HepG2 (cell line): Measurements from ENCODE around the gene FNDC10. TPM values are rescaled to one million over a fixed set of nuclear protein-coding genes. Genes with fewer than 3 reads are reported as not detected.

ENCODE experiments used
- ATAC-seq: fragments of 200-7000 bp; cut with Tn5 transposase; 3 replicates; pipeline ENCODE4 v1.9.1; 2020; ENCODE audit warnings: mild to moderate bottlenecking, moderate library complexity
- BruUV-seq: library from RNA; stranded (reverse); fragments of 400-500 nt; replicated peaks from 2 replicates; lab custom pipeline; 2021; lab: Mats Ljungman, UMichigan
- CTCF ChIA-PET: fragments of 300-600 bp; formaldehyde crosslinking; extraction: SDS; loops from one replicate; lab custom pipeline; 2021; ENCODE audit warnings: low total read pairs, inconsistent platforms, low intra/inter-chr PET ratio; lab: Yijun Ruan, JAX
- POLR2A ChIA-PET: fragments of 350-600 bp; sonication (Branson Sonifier 250); formaldehyde crosslinking; loops from one replicate; lab custom pipeline; 2020; ENCODE audit warnings: antibody characterized with exemption, inconsistent platforms; lab: Yijun Ruan, JAX
- DNase-seq: peaks from one replicate; pipeline ENCODE4 v3.0.0-alpha.2; 2015; ENCODE audit warnings: low spot score
- FAIRE-seq: peaks from 3 replicates; lab custom pipeline; 2011; peaks lifted over from hg19 to GRCh38; lab: Jason Lieb, UNC
- H2AFZ ChIP-seq: one replicate; pipeline ENCODE4 v1.6.1; 2011; ENCODE audit warnings: low read length, inconsistent platforms
- H3K27ac ChIP-seq: fragments of 300-600 bp; 3 replicates; pipeline ENCODE4 v1.8.0; 2011; ENCODE audit warnings: mixed run types, mild to moderate bottlenecking, mixed read lengths, low read length, inconsistent platforms; ENCODE audit not compliant: insufficient read depth; ENCODE audit errors: extremely low read length
- H3K27me3 ChIP-seq, 2 experiments: fragments of 200-600 bp in 1 of 2; 2 replicates in 1 of 2; 3 replicates in 1 of 2; pipeline versions ENCODE4 v1.6.0 to v1.8.0; 2011; ENCODE audit warnings: low read length in 2 of 2, mild to moderate bottlenecking in 2 of 2, moderate library complexity in 2 of 2, inconsistent platforms in 1 of 2; ENCODE audit not compliant: insufficient read depth in 2 of 2, control insufficient read depth in 1 of 2
- H3K36me3 ChIP-seq, 2 experiments: fragments of 200-600 bp in 1 of 2; replicated peaks in 1 of 2; 2 replicates in 1 of 2; 3 replicates in 1 of 2; pipeline versions ENCODE4 v1.5.1 to v1.8.0; 2011; ENCODE audit warnings: low read length in 2 of 2, inconsistent platforms in 1 of 2; ENCODE audit not compliant: insufficient read depth in 2 of 2, control insufficient read depth in 1 of 2
- H3K4me1 ChIP-seq: 2 replicates; pipeline ENCODE4 v1.5.1; 2012; ENCODE audit warnings: low read length, inconsistent platforms; ENCODE audit not compliant: insufficient read depth
- H3K4me2 ChIP-seq: 2 replicates; pipeline ENCODE4 v1.6.0; 2011; ENCODE audit warnings: low read depth, low read length, inconsistent platforms
- H3K4me3 ChIP-seq, 3 experiments: fragments of 200-600 bp in 1 of 3; sonication (generic), shearing (Covaris generic) in 1 of 3; replicated peaks in 1 of 3; 2 replicates each; pipeline ENCODE4 v1.5.1; 2011 to 2016; ENCODE audit warnings: low read length in 3 of 3, inconsistent platforms in 2 of 3, low read depth in 2 of 3, mild to moderate bottlenecking in 2 of 3, control low read depth in 1 of 3, mixed read lengths in 1 of 3; ENCODE audit not compliant: insufficient read depth in 1 of 3
- H3K79me2 ChIP-seq: one replicate; pipeline ENCODE4 v1.6.1; 2011; ENCODE audit warnings: low read length, inconsistent platforms; ENCODE audit not compliant: insufficient read depth
- H3K9ac ChIP-seq: 2 replicates; pipeline ENCODE4 v1.6.0; 2011; ENCODE audit warnings: mild to moderate bottlenecking, low read depth, low read length, inconsistent platforms; ENCODE audit not compliant: insufficient read depth
- H3K9me3 ChIP-seq: 2 replicates; pipeline ENCODE4 v1.5.1; 2012; ENCODE audit warnings: mild to moderate bottlenecking, low read length
- H4K20me1 ChIP-seq: 2 replicates; pipeline ENCODE4 v1.6.0; 2011; ENCODE audit warnings: inconsistent platforms, mild to moderate bottlenecking, low read length, moderate library complexity; ENCODE audit not compliant: insufficient read depth
- CREM ChIP-seq, 2 experiments: sonication (generic) in 1 of 2; formaldehyde crosslinking in 1 of 2; IDR thresholded peaks; 2 replicates each; pipeline versions ENCODE4 v1.4.0 to v1.6.1; 2016 to 2020; ENCODE audit warnings: antibody characterized with exemption in 1 of 2, mild to moderate bottlenecking in 1 of 2, missing genetic modification reagents in 1 of 2
- HNRNPUL1 ChIP-seq: fragments of 200-400 bp; formaldehyde crosslinking; IDR thresholded peaks from 2 replicates; pipeline ENCODE4 v1.6.1; 2017; ENCODE audit warnings: low read depth, mild to moderate bottlenecking, low read length, moderate library complexity
- NFKB2 ChIP-seq: sonication (generic); formaldehyde crosslinking; IDR thresholded peaks from 2 replicates; pipeline ENCODE4 v1.4.0; 2020; ENCODE audit warnings: missing genetic modification reagents, borderline replicate concordance
- POLR2G ChIP-seq: fragments of 200-400 bp; formaldehyde crosslinking; IDR thresholded peaks from 2 replicates; pipeline ENCODE4 v1.6.1; 2018; ENCODE audit warnings: mild to moderate bottlenecking, low read depth, low read length, moderate library complexity
- TMF1 ChIP-seq: sonication (generic); formaldehyde crosslinking; IDR thresholded peaks from 2 replicates; pipeline ENCODE4 v1.8.1; 2022; ENCODE audit warnings: low read depth, missing genetic modification reagents
- ZNF20 ChIP-seq: sonication (generic); formaldehyde crosslinking; IDR thresholded peaks from 2 replicates; pipeline ENCODE4 v1.4.0; 2020; ENCODE audit warnings: mild to moderate bottlenecking, moderate library complexity, missing genetic modification reagents
- ZNF225 ChIP-seq: sonication (generic); formaldehyde crosslinking; IDR thresholded peaks from 2 replicates; pipeline ENCODE4 v1.4.0; 2020; ENCODE audit warnings: mild to moderate bottlenecking, missing genetic modification reagents
- ZNF337 ChIP-seq: sonication (generic); formaldehyde crosslinking; IDR thresholded peaks from 2 replicates; pipeline ENCODE4 v1.5.1; 2020; ENCODE audit warnings: missing genetic modification reagents, low read depth, mild to moderate bottlenecking, borderline replicate concordance
- ZNF782 ChIP-seq: sonication (generic); formaldehyde crosslinking; IDR thresholded peaks from 2 replicates; pipeline ENCODE4 v1.4.0; 2020; ENCODE audit warnings: missing genetic modification reagents, mild to moderate bottlenecking, borderline replicate concordance
- ZNF850 ChIP-seq: sonication (generic); formaldehyde crosslinking; conservative IDR thresholded peaks from 2 replicates; pipeline ENCODE4 v1.9.0; 2021; ENCODE audit warnings: mild to moderate bottlenecking, missing genetic modification reagents
- WGBS: methylation state at CpG from one replicate; pipeline ENCODE4 v1.1.6; 2017; ENCODE audit warnings: low lambda C conversion rate; 5-methylcytosine and 5-hydroxymethylcytosine counted together
- in situ Hi-C: cut with HindIII; loops from 2 replicates; pipeline ENCODE4 v1.10.0; 2017; ENCODE audit warnings: low pct_unique_long_range_greater_than_20kb; ENCODE audit not compliant: extremely low pct_ligation_motif_present
- intact Hi-C: fragments of 100-400 bp; cut with micrococcal nuclease; formaldehyde crosslinking; loops from one replicate; pipeline ENCODE4 v1.10.0; 2022; ENCODE audit not compliant: unreplicated experiment
- polyA plus RNA-seq, 8 experiments: library from polyadenylated mRNA; depleted of rRNA in 3 of 8; stranded (reverse) in 7 of 8; unstranded in 1 of 8; fragments of >200 nt; fragmentation: Illumina TruSeq in 4 of 8; extraction: Trizol in 4 of 8; gene quantifications; 2 replicates each; pipeline versions ENCODE4 v1.2.1 to v1.2.3, GENCODE V29; 2011 to 2016; ENCODE audit warnings: low read depth in 4 of 8, missing spikeins in 1 of 8, mixed read lengths in 1 of 8; ENCODE audit not compliant: insufficient read depth in 1 of 8
- total RNA-seq, 5 experiments: library from RNA; depleted of rRNA; stranded (reverse); fragments of >200 nt; fragmentation: Illumina TruSeq; extraction: Trizol; gene quantifications; 2 replicates each; pipeline ENCODE4 v1.2.3, GENCODE V29; 2016; ENCODE audit warnings: low read depth in 1 of 5
- TF ChIP-seq, protein P1 (sequence below): sonication (generic); formaldehyde crosslinking; IDR thresholded peaks from 2 replicates; pipeline ENCODE4 v1.4.0; 2020; ENCODE audit warnings: missing genetic modification reagents
- TF ChIP-seq, protein P2 (sequence below): sonication (generic); formaldehyde crosslinking; IDR thresholded peaks from 2 replicates; pipeline ENCODE4 v1.4.0; 2020; ENCODE audit warnings: missing genetic modification reagents

The FNDC10 gene
- total and polyA plus RNA-seq, 2 of the 13 experiments (the other 11 are each of a cell fraction or from before 2014, with no cell fraction given), result 2.2 to 2.5 TPM

DNA sequence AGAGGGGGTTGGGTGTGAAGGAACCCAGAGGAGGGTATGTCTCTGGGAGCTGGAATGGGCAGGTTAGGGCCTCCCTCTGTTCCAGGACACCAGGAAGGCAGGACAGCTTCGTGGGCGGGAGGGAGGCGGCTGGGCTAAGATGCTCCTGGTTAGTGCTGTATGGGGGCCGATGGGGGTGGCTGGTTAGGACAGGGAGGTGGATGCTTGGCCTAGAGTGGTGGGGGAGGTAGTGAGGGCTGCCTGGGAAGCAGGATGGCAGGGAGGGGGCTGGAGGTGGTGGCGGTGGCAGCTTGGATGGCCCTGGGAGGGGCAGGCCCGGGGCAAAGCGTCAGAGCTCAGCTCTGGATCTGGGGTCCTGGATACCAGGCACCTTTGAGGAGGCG is 25.9 kb upstream of the FNDC10 start:
- TF ChIP-seq POLR2G, result no peak
- TF ChIP-seq, protein P1, sequence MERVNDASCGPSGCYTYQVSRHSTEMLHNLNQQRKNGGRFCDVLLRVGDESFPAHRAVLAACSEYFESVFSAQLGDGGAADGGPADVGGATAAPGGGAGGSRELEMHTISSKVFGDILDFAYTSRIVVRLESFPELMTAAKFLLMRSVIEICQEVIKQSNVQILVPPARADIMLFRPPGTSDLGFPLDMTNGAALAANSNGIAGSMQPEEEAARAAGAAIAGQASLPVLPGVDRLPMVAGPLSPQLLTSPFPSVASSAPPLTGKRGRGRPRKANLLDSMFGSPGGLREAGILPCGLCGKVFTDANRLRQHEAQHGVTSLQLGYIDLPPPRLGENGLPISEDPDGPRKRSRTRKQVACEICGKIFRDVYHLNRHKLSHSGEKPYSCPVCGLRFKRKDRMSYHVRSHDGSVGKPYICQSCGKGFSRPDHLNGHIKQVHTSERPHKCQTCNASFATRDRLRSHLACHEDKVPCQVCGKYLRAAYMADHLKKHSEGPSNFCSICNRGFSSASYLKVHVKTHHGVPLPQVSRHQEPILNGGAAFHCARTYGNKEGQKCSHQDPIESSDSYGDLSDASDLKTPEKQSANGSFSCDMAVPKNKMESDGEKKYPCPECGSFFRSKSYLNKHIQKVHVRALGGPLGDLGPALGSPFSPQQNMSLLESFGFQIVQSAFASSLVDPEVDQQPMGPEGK (CRISPR knock-in tag), result no peak
- no peak for TF ChIP-seq HNRNPUL1
- TF ChIP-seq NFKB2, result no peak
- TF ChIP-seq ZNF337 (CRISPR knock-in tag), result no peak
- TF ChIP-seq ZNF20, result no peak
- no peak for TF ChIP-seq ZNF782 (CRISPR knock-in tag)
- TF ChIP-seq ZNF225 (CRISPR knock-in tag), result no peak
- TF ChIP-seq ZNF850 (CRISPR knock-in tag), result no peak
- no peak for TF ChIP-seq TMF1 (CRISPR knock-in tag)
- TF ChIP-seq, protein P2, sequence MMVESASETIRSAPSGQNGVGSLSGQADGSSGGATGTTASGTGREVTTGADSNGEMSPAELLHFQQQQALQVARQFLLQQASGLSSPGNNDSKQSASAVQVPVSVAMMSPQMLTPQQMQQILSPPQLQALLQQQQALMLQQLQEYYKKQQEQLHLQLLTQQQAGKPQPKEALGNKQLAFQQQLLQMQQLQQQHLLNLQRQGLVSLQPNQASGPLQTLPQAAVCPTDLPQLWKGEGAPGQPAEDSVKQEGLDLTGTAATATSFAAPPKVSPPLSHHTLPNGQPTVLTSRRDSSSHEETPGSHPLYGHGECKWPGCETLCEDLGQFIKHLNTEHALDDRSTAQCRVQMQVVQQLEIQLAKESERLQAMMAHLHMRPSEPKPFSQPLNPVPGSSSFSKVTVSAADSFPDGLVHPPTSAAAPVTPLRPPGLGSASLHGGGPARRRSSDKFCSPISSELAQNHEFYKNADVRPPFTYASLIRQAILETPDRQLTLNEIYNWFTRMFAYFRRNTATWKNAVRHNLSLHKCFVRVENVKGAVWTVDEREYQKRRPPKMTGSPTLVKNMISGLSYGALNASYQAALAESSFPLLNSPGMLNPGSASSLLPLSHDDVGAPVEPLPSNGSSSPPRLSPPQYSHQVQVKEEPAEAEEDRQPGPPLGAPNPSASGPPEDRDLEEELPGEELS, result no peak
- no peak for TF ChIP-seq CREM (IDR thresholded peaks at IDR 0.05)
- TF ChIP-seq CREM (CRISPR knock-in tag; IDR thresholded peaks at IDR 0.05), result no peak
- Histone ChIP-seq H4K20me1 (no peaks in the 10 kb centered on the region), H3K27ac (no peak overlapping the region), H3K4me3 (no peak overlapping the region), H3K36me3 (peaks cover 0 to 2% of the 10 kb centered on the region in 2 experiments; a peak in 1 of 5 replicates), H3K4me2 (no peak overlapping the region), H2AFZ (no peak overlapping the region), H3K27me3 (no peaks in the 10 kb centered on the region), H3K4me1 (no peaks in the 10 kb centered on the region), H3K9ac (no peak overlapping the region), H3K9me3 (no peaks in the 10 kb centered on the region), H3K79me2 (no peaks in the 10 kb centered on the region)
- POLR2A ChIA-PET, result no interaction called here
- in situ Hi-C loops (no loop called here), intact Hi-C loops (no loop called here)
- no peak for FAIRE-seq
- CTCF ChIA-PET, result no interaction called here
- 92% methylated on average over 7 of the region's 8 CpGs for WGBS
- BruUV-seq, result no TSS peak
- ATAC-seq, result no peak
- no peak for DNase-seq
